H9 (cell line): ENCODE results near the gene SHH. TPM values are rescaled to one million over a fixed set of nuclear protein-coding genes. Genes with fewer than 3 reads are reported as not detected.

ENCODE experiments used
- DNase-seq: peaks from one replicate; pipeline ENCODE4 v3.0.0-alpha.2; 2017
- H2AFZ ChIP-seq: one replicate; pipeline ENCODE4 v1.6.1; 2013; ENCODE audit warnings: mild to moderate bottlenecking, low read length, control low read depth, moderate library complexity
- H2AK5ac ChIP-seq: 2 replicates; pipeline ENCODE4 v1.6.1; 2013; ENCODE audit warnings: low read length, control low read depth, mixed read lengths; ENCODE audit not compliant: insufficient read length
- H2BK120ac ChIP-seq: one replicate; pipeline ENCODE4 v1.6.1; 2013; ENCODE audit warnings: low read depth, mild to moderate bottlenecking, low read length, control low read depth, inconsistent platforms; ENCODE audit not compliant: poor library complexity, severe bottlenecking
- H2BK12ac ChIP-seq: 2 replicates; pipeline ENCODE4 v1.6.1; 2013; ENCODE audit warnings: low read length, control low read depth, mixed read lengths, low read depth; ENCODE audit not compliant: insufficient read length
- H2BK15ac ChIP-seq: 2 replicates; pipeline ENCODE4 v1.6.1; 2013; ENCODE audit warnings: low read depth, low read length, control low read depth
- H2BK20ac ChIP-seq: one replicate; pipeline ENCODE4 v1.6.1; 2013; ENCODE audit warnings: low read depth, mild to moderate bottlenecking, low read length, control low read depth, inconsistent platforms; ENCODE audit not compliant: poor library complexity, severe bottlenecking
- H2BK5ac ChIP-seq: 2 replicates; pipeline ENCODE4 v1.6.1; 2013; ENCODE audit warnings: low read length, control low read depth, mixed read lengths; ENCODE audit not compliant: insufficient read length
- H3K14ac ChIP-seq: 2 replicates; pipeline ENCODE4 v1.6.1; 2013; ENCODE audit warnings: low read length, control low read depth; ENCODE audit not compliant: insufficient read depth
- H3K18ac ChIP-seq: 2 replicates; pipeline ENCODE4 v1.6.1; 2013; ENCODE audit warnings: low read depth, mild to moderate bottlenecking, mixed read lengths, low read length, control low read depth; ENCODE audit not compliant: insufficient read length
- H3K23ac ChIP-seq: 2 replicates; pipeline ENCODE4 v1.6.1; 2013; ENCODE audit warnings: low read length, control low read depth, mixed read lengths, low read depth; ENCODE audit not compliant: insufficient read length
- H3K23me2 ChIP-seq: 2 replicates; pipeline ENCODE4 v1.6.1; 2013; ENCODE audit warnings: low read depth, mild to moderate bottlenecking, mixed read lengths, low read length, control low read depth; ENCODE audit not compliant: insufficient read length, poor library complexity, severe bottlenecking
- H3K27ac ChIP-seq: 2 replicates; pipeline ENCODE4 v1.5.1; 2013; ENCODE audit warnings: low read length, control low read depth, mixed read lengths, low read depth; ENCODE audit not compliant: insufficient read length
- H3K27me3 ChIP-seq: 2 replicates; pipeline ENCODE4 v1.6.1; 2013; ENCODE audit warnings: low read length, control low read depth, inconsistent platforms; ENCODE audit not compliant: insufficient read depth
- H3K4ac ChIP-seq: 2 replicates; pipeline ENCODE4 v1.6.1; 2013; ENCODE audit warnings: low read depth, mild to moderate bottlenecking, control low read depth, inconsistent platforms, low read length, moderate library complexity
- H3K4me1 ChIP-seq: 2 replicates; pipeline ENCODE4 v1.6.1; 2013; ENCODE audit warnings: low read length, control low read depth, inconsistent platforms; ENCODE audit not compliant: insufficient read depth
- H3K4me2 ChIP-seq: 2 replicates; pipeline ENCODE4 v1.6.1; 2013; ENCODE audit warnings: low read length, control low read depth, mixed read lengths; ENCODE audit not compliant: insufficient read length, insufficient read depth
- H3K56ac ChIP-seq: 2 replicates; pipeline ENCODE4 v1.6.1; 2013; ENCODE audit warnings: low read depth, mild to moderate bottlenecking, mixed read lengths, low read length, control low read depth; ENCODE audit not compliant: insufficient read length
- H3K79me1 ChIP-seq: 2 replicates; pipeline ENCODE4 v1.6.1; 2013; ENCODE audit warnings: low read depth, mild to moderate bottlenecking, moderate library complexity, low read length, control low read depth, inconsistent platforms; ENCODE audit not compliant: insufficient read depth, poor library complexity, severe bottlenecking
- H3K79me2 ChIP-seq: 2 replicates; pipeline ENCODE4 v1.6.1; 2013; ENCODE audit warnings: low read length, control low read depth, inconsistent platforms; ENCODE audit not compliant: insufficient read depth
- H3K9ac ChIP-seq: 2 replicates; pipeline ENCODE4 v1.6.1; 2013; ENCODE audit warnings: low read length, control low read depth, mixed read lengths; ENCODE audit not compliant: insufficient read length; ENCODE audit errors: extremely low read depth
- H3K9me3 ChIP-seq: one replicate; pipeline ENCODE4 v1.6.1; 2013; ENCODE audit warnings: low read depth, low read length, inconsistent platforms; ENCODE audit not compliant: control insufficient read depth
- H3T11ph ChIP-seq: one replicate; pipeline ENCODE4 v1.6.1; 2013; ENCODE audit warnings: mild to moderate bottlenecking, low read length, control low read depth, inconsistent platforms
- H4K20me1 ChIP-seq: one replicate; pipeline ENCODE4 v1.6.1; 2013; ENCODE audit not compliant: control insufficient read depth, insufficient read length, insufficient read depth
- H4K5ac ChIP-seq: 2 replicates; pipeline ENCODE4 v1.6.1; 2013; ENCODE audit warnings: low read depth, mild to moderate bottlenecking, mixed read lengths, low read length, control low read depth; ENCODE audit not compliant: insufficient read length
- H4K8ac ChIP-seq: replicated peaks from 2 replicates; pipeline ENCODE4 v1.6.1; 2013; ENCODE audit warnings: low read length, control low read depth, mixed read lengths, low read depth; ENCODE audit not compliant: insufficient read length
- H4K91ac ChIP-seq: 2 replicates; pipeline ENCODE4 v1.6.1; 2013; ENCODE audit warnings: low read depth, mild to moderate bottlenecking, moderate library complexity, mixed read lengths, low read length, control low read depth; ENCODE audit not compliant: insufficient read length
- H3K27ac Mint-ChIP-seq, 3 experiments: 2 replicates in 2 of 3; 3 replicates in 1 of 3; pipeline ENCODE4 v1.8.0; 2020 to 2021; ENCODE audit warnings: mixed read lengths in 3 of 3, mild to moderate bottlenecking in 1 of 3, moderate library complexity in 1 of 3
- H3K27me3 Mint-ChIP-seq: 2 replicates; pipeline ENCODE4 v1.8.0; 2021; ENCODE audit warnings: low read depth, mild to moderate bottlenecking, moderate library complexity, mixed read lengths
- H3K36me3 Mint-ChIP-seq, 3 experiments: 2 replicates in 2 of 3; 3 replicates in 1 of 3; pipeline ENCODE4 v1.8.0; 2020 to 2021; ENCODE audit warnings: low read depth in 3 of 3, mixed read lengths in 3 of 3; ENCODE audit not compliant: insufficient read depth in 1 of 3
- H3K4me1 Mint-ChIP-seq, 2 experiments: 2 replicates each; pipeline ENCODE4 v1.8.0; 2020; ENCODE audit warnings: mixed read lengths in 2 of 2
- H3K4me3 Mint-ChIP-seq, 2 experiments: 2 replicates in 1 of 2; 3 replicates in 1 of 2; pipeline ENCODE4 v1.8.0; 2020 to 2021; ENCODE audit warnings: mild to moderate bottlenecking in 2 of 2, mixed read lengths in 2 of 2, moderate library complexity in 1 of 2
- H3K9me3 Mint-ChIP-seq, 2 experiments: 2 replicates in 1 of 2; 3 replicates in 1 of 2; pipeline ENCODE4 v1.8.0; 2020; ENCODE audit warnings: mild to moderate bottlenecking in 2 of 2, mixed read lengths in 2 of 2, moderate library complexity in 1 of 2
- CTCF ChIP-seq: fragments of 200-600 bp; sonication (generic); conservative IDR thresholded peaks from 3 replicates; pipeline ENCODE4 v1.8.0; 2021; ENCODE audit warnings: antibody characterized with exemption, mild to moderate bottlenecking
- WGBS: extraction: QIAGEN DNeasy Blood & Tissue Kit; methylation state at CpG from one replicate; pipeline ENCODE4 v1.1.7; 2013; ENCODE audit warnings: missing lambda C conversion rate, low lambda C conversion rate, mixed read lengths; ENCODE audit not compliant: insufficient read length; ENCODE audit errors: extremely low coverage; 5-methylcytosine and 5-hydroxymethylcytosine counted together
- total RNA-seq: library from RNA; stranded (reverse); gene quantifications from 2 replicates; pipeline ENCODE4 v1.2.1, GENCODE V29; 2021

SHH gene
- total RNA-seq, 1 experiment from 2014 or later = 0.07 TPM

- H3K27ac ChIP-seq = no peak overlapping the region
- H3K4me2 ChIP-seq = no peak overlapping the region
- H3K4ac ChIP-seq = no peak overlapping the region
- H2BK20ac ChIP-seq = no peak overlapping the region
- no peak overlapping the region for H2BK120ac ChIP-seq
- H2AK5ac ChIP-seq = no peak overlapping the region
- H3K9ac ChIP-seq = no peak overlapping the region
- H3K4me3 Mint-ChIP-seq = no peak overlapping the region
- H3K9me3 ChIP-seq = no peaks in the 10 kb centered on the region
- no peak overlapping the region for H3K23ac ChIP-seq
- peaks cover 19 to 72% (median 46%) of the 10 kb centered on the region in 3 experiments; a peak in 6 of 7 replicates for H3K36me3 Mint-ChIP-seq
- no peak overlapping the region for H3K14ac ChIP-seq
- H3K9me3 Mint-ChIP-seq = no peaks in the 10 kb centered on the region
- no peak overlapping the region for H2BK12ac ChIP-seq
- no peaks in the 10 kb centered on the region; the same call in 1 of the 2 replicates for H3K27me3 Mint-ChIP-seq
- peaks cover 15 to 16% of the 10 kb centered on the region in 2 experiments for H3K4me1 Mint-ChIP-seq
- H4K5ac ChIP-seq = no peak overlapping the region
- H3K27me3 ChIP-seq = no peaks in the 10 kb centered on the region
- TF ChIP-seq CTCF = no peak
- no peaks in the 10 kb centered on the region for H3K4me1 ChIP-seq
- no peak overlapping the region for H2BK5ac ChIP-seq
- H3K23me2 ChIP-seq = no peaks in the 10 kb centered on the region
- no peaks in the 10 kb centered on the region for H3K79me2 ChIP-seq
- no peak overlapping the region; a peak in 2 of 7 replicates for H3K27ac Mint-ChIP-seq
- H3T11ph ChIP-seq = no peak overlapping the region
- no peak overlapping the region for H3K18ac ChIP-seq
- no peak overlapping the region for H4K8ac ChIP-seq
- no peak overlapping the region for H2BK15ac ChIP-seq
- no peak overlapping the region for H4K91ac ChIP-seq
- no peaks in the 10 kb centered on the region for H3K79me1 ChIP-seq
- no peak for DNase-seq
- H4K20me1 ChIP-seq = no peaks in the 10 kb centered on the region
- WGBS = no CpG with 5 or more reads among the region's 8 CpGs
- no peak overlapping the region for H2AFZ ChIP-seq
- no peak overlapping the region for H3K56ac ChIP-seq
Measured at GRCh38 chr7:155776606-155777005, 35.7 kb downstream of the SHH start.
